Right lobe of liver (tissue), 6 donors: Measurements from ENCODE around the gene GRIK2. TPM values are rescaled to one million over a fixed set of nuclear protein-coding genes. Genes with fewer than 3 reads are reported as not detected.

Source experiments
- ATAC-seq, 4 donors: fragments of 200-7000 bp; cut with Tn5 transposase; one replicate each; pipeline ENCODE4 v1.9.1; 2020; ENCODE audit warnings: mild to moderate bottlenecking in 4 of 4, moderate library complexity in 4 of 4
- DNase-seq, 3 donors: peaks; one replicate each; pipeline ENCODE4 v3.0.0-alpha.2; 2020
- H3K27ac ChIP-seq, 3 donors: fragments of 200-600 bp; one replicate each; pipeline ENCODE4 v1.8.0; 2022
- H3K27me3 ChIP-seq, 2 donors: fragments of 200-600 bp; one replicate each; pipeline ENCODE4 v1.8.0; 2022
- H3K36me3 ChIP-seq, 4 donors: fragments of 200-600 bp; sonication (generic) in 1 of 4; one replicate each; pipeline versions ENCODE4 v1.5.1 to v1.8.0; 2017 to 2022; ENCODE audit warnings: control low read depth in 1 of 4
- H3K4me1 ChIP-seq, 4 donors: fragments of 200-600 bp; sonication (generic) in 1 of 4; one replicate each; pipeline versions ENCODE4 v1.5.1 to v1.8.0; 2017 to 2022; ENCODE audit warnings: control low read depth in 1 of 4
- H3K4me3 ChIP-seq, 3 donors: fragments of 200-600 bp; one replicate each; pipeline ENCODE4 v1.8.0; 2022
- H3K9me3 ChIP-seq, 4 donors: fragments of 200-600 bp; sonication (generic) in 1 of 4; one replicate each; pipeline versions ENCODE4 v1.5.1 to v1.8.0; 2017 to 2022; ENCODE audit warnings: control low read depth in 1 of 4
- CTCF ChIP-seq, 4 donors: fragments of 200-600 bp in 3 of 4; fragments of 450-650 bp in 1 of 4; IDR thresholded peaks; one replicate each; pipeline versions ENCODE4 v1.5.1 to v1.8.0; 2016 to 2022; ENCODE audit warnings: antibody characterized with exemption in 4 of 4, mild to moderate bottlenecking in 2 of 4
- POLR2A ChIP-seq: fragments of 450-650 bp; IDR thresholded peaks from one replicate; pipeline ENCODE4 v1.6.1; 2017; ENCODE audit warnings: antibody characterized with exemption, mild to moderate bottlenecking
- WGBS: methylation state at CpG from one replicate; pipeline ENCODE4 v1.1.6; 2018; ENCODE audit warnings: low coverage, low lambda C conversion rate; ENCODE audit not compliant: insufficient coverage; ENCODE audit errors: missing lambda C conversion rate; 5-methylcytosine and 5-hydroxymethylcytosine counted together
- intact Hi-C, 2 donors: fragments of 100-400 bp; cut with DNase I; formaldehyde crosslinking; loops; one replicate each; pipeline versions ENCODE4 v1.11.2 to v1.14.1; 2022
- total RNA-seq, 6 experiments: library from RNA; depleted of rRNA in 2 of 6; stranded (reverse); fragments of >200 nt in 2 of 6; fragmentation: NEBNext Ultra II Directional in 3 of 6; extraction: Animal tissue kit (Norgen Biotek cat#: 25700) in 3 of 6; gene quantifications; one replicate each; pipeline versions ENCODE4 v1.1.0 to v1.2.4, GENCODE V29; 2016 to 2023
- donor health status: DM: no; HTN: yes; CAD: no.
- donor health status: DM: no; HTN: no; CAD: no.
- donor health status: DM: no; HTN: no; CAD: no.
- donor health status: DM: no; HTN: yes; CAD: no.
- donor health status: DM: no; HTN: yes; CAD: no.

Gene GRIK2
- total RNA-seq, 6 experiments from 2014 or later: 0.04 to 0.24 (median 0.09) TPM; not detected in 3

GRCh38 chr6:101741474-101742171 lies 348.1 kb downstream of the GRIK2 start:
- TF ChIP-seq CTCF (IDR thresholded peaks at IDR 0.05) (no peak), POLR2A (no peak)
- Histone ChIP-seq H3K27ac (peak overlapping the region in 1 of 3 donors; percentile 41), H3K27me3 (no peaks in the 10 kb centered on the region), H3K4me1 (peaks cover 0 to 30% (median 3%) of the 10 kb centered on the region in 4 donors), H3K4me3 (no peak overlapping the region), H3K9me3 (no peaks in the 10 kb centered on the region), H3K36me3 (no peaks in the 10 kb centered on the region)
- DNase-seq (peak in 1 of 3 donors; percentile 63), ATAC-seq (peak; percentile 94 to 99 (median 96))
- 28% methylated on average over 2 of the region's 2 CpGs for WGBS
- intact Hi-C loops: no loop called here

GRCh38 chr6:101747160-101747559 lies 353.7 kb downstream of the GRIK2 start:
- no peak for DNase-seq
- no peak for TF ChIP-seq CTCF (IDR thresholded peaks at IDR 0.05)
- TF ChIP-seq POLR2A: no peak
- H3K36me3 ChIP-seq: no peaks in the 10 kb centered on the region

GRCh38 chr6:101747716-101748115 lies 354.2 kb downstream of the GRIK2 start:
- H3K36me3 ChIP-seq: no peaks in the 10 kb centered on the region
- H3K27ac ChIP-seq: peak overlapping the region in 1 of 3 donors; percentile 12
- H3K4me1 ChIP-seq: peaks cover 0 to 12% (median 2%) of the 10 kb centered on the region in 4 donors
- intact Hi-C loops: no loop called here
- H3K27me3 ChIP-seq: no peaks in the 10 kb centered on the region
- H3K9me3 ChIP-seq: no peaks in the 10 kb centered on the region
- H3K4me3 ChIP-seq: no peak overlapping the region
- 0% methylated on average over 1 of the region's 1 CpG for WGBS
- ATAC-seq (peak; percentile 90 to 98 (median 96)), DNase-seq (peak in 2 of 3 donors; percentile 52 to 55)
- TF ChIP-seq POLR2A: no peak
- TF ChIP-seq CTCF (IDR thresholded peaks at IDR 0.05): no peak

More at GRCh38 chr6:101747160-101747559, 353.7 kb downstream of the GRIK2 start:
- no peak overlapping the region for H3K27ac ChIP-seq
- ATAC-seq: peak in 1 of 4 donors; percentile 27
- peaks cover 0 to 17% (median 3%) of the 10 kb centered on the region in 4 donors for H3K4me1 ChIP-seq
- no peaks in the 10 kb centered on the region for H3K27me3 ChIP-seq
- H3K4me3 ChIP-seq: no peak overlapping the region
- no peaks in the 10 kb centered on the region for H3K9me3 ChIP-seq
- intact Hi-C loops: no loop called here

- ATAC-seq (no peak), DNase-seq (no peak)
- no peaks in the 10 kb centered on the region for H3K9me3 ChIP-seq
- H3K4me1 ChIP-seq: peaks cover 0 to 4% (median 0%) of the 10 kb centered on the region in 4 donors
- no peak overlapping the region for H3K27ac ChIP-seq
- no peaks in the 10 kb centered on the region for H3K36me3 ChIP-seq
- no peak overlapping the region for H3K4me3 ChIP-seq
- intact Hi-C loops: no loop called here
- TF ChIP-seq CTCF (IDR thresholded peaks at IDR 0.05) (no peak), POLR2A (no peak)
- WGBS: 95% methylated on average over 1 of the region's 1 CpG
- no peaks in the 10 kb centered on the region for H3K27me3 ChIP-seq
Observed at GRCh38 chr6:101755931-101756330, 362.4 kb downstream of the GRIK2 start.
